ENCODE data around the gene PLCB1.
A peak's percentile ranks its signal among the peaks of the same experiment; 100 is the strongest.

Gene PLCB1

DNA sequence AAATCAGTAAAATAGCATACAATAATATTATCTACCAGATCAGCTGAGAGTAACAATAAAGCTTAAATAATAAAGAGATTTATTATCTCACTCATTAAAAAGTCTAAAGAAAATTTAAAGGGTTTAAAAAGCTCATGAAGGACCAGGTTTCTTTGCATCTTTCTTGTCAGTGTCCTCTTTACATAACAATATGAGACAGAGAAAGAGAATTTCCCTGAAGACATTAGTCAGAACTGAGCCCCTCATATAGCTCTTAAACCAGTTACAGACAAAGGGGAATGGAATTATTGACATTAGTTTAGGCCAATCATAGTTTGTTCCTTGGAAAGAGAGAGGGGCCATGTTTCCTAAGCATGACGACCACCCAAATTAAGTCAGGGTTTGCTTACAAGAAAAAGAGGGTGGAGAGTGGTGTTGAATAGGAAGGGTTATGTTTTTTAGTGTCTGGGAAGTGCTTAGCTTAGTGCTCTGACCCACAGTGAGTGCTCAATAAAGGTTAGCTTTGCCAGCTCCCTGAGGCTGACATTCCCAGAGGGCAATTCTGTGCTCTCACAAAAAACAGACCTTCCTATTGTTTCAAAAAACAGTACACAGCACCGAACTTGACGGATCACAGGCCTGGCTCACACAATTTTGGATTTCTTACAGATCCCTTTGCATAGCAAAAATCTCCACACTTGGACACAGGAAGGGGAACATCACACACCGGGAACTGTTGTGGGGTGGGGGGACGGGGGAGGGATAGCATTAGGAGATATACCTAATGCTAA lies 3.6 kb upstream of the PLCB1 start:
- no peak for FAIRE-seq

GRCh38 chr20:8129211-8129976 lies 2.7 kb upstream of the PLCB1 start:
- FAIRE-seq: no peak
- no peak for DNase-seq (ENCODE audit: low spot score)

More for the DNA sequence above, 3.6 kb upstream of the PLCB1 start:
- DNase-seq (ENCODE audit: low spot score): no peak

GRCh38 chr20:8130840-8131526 lies 1.1 kb upstream of the PLCB1 start:
- DNase-seq (ENCODE audit: low spot score): no peak
- FAIRE-seq: no peak

GRCh38 chr20:8132484-8133309 lies 631 bp downstream of the PLCB1 start:
- FAIRE-seq (no peak), DNase-seq (ENCODE audit: low spot score) (peak; percentile 26)

GRCh38 chr20:8133310-8133768 lies 1.3 kb downstream of the PLCB1 start:
- FAIRE-seq (no peak), DNase-seq (ENCODE audit: low spot score) (no peak)

- DNase-seq (ENCODE audit: low spot score): no peak
These were observed 1.9 kb downstream of the PLCB1 start for GRCh38 chr20:8133851-8134451.

GRCh38 chr20:8139899-8140298 lies 7.8 kb downstream of the PLCB1 start:
- DNase-seq (ENCODE audit: low spot score) (no peak), FAIRE-seq (no peak)

More at GRCh38 chr20:8133851-8134451, 1.9 kb downstream of the PLCB1 start:
- FAIRE-seq: no peak

DNA sequence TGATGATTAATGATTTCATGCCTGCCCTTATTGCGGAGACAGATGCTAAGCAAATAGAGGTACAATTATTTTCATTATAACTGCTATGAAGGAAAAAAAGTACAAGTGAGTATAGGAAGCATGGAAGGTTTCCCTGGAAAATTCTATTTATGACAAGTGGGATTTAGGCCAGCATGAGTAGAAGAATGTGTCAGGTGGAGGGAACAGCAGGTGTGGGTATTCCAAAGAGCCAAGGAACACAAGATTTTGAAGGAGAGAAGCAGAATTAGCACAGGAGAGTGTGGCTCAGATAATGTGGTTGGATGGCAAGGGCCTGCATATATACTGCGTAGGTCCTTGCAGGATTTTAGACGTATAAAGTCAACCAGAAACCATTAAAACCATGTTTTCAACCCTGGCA lies 11.4 kb downstream of the PLCB1 start:
- FAIRE-seq (no peak), DNase-seq (ENCODE audit: low spot score) (no peak)

DNA sequence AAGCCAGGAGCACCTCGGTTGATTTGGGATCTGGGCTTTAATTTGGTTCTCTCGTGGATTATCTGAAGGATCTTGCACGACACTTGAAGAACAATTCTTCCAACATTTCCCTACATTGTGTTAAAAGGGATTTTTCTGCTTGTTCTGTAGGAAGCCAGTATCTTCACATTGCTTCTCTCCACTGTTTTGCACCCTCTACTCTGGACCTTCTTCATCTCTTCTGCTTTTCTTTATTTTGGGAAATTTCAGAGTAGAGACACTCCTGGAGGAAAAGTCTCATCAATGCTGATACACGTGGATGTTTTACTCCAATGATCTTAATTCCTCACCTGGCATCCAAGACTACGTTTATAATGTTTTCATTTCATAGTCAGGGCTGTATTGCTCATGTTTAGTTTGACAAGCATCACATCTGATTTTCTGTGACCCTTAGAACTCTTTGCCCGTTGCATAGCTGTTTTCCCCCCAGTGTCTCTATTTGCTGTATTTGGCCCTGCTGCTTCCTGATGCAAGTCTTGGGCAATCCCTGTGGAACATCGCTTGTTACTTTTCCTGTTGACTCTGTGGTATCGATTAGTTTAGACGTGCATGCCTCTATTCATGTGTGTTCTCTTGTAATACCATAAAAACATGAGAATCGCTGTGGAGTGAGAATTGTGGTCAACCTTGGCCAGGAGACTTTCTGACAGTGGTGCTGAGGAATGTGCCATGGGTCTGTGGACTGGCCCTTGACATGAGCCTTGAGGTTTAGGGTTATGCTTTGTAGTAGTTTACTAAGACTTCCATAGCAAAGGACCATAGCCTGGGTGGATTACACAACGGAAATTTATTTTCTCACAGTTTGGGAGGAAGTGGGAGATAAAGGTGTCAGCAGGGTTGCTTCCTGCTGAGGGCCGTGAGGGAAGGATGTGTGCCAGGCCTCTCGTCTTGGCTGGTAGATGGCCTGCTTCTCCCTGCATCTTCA lies 12.5 kb downstream of the PLCB1 start:
- peak; percentile 60 for DNase-seq (ENCODE audit: low spot score)
- peak; percentile 23 for FAIRE-seq

DNA sequence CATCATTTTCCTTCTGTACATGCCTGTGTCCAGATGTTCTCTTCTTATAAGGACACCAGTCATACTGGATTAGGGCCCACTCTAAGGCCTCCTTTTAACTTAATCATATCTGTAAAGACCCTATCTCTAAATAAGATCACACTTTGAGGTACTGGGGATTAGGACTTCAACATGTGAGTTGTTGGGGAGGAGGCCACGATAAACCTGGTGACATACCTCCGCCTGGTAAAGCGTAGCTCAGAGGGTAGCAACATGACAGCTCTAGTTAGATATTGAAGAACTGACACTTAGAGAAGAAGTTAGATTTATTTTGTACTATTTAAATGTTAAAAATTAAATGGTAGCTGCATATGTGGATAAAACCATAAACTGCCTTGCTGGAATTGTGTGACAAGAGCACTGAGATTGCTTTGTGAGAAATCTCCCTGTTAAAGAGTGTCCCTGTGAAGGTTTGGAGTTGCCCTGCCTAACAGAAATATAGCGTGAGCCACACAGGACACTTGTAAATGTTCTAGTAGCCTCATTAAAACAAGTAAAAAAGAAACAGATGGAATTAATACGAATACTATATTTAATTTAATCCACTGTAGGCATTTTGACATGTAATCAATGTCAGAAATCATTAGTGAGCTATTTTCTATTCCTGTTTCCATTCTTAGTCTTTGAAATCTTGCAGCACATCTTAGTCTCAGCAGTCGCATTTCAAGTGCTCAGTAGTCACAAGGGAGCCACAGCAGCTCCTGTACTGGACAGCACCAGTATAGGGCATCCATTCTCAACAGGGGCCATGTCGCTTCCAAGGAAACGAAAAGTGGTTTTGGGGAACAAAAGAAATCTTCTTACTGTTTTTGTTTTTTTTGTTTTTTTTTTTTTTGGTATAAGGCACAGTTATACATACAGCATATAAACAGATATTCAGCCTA lies 13.4 kb downstream of the PLCB1 start:
- FAIRE-seq (no peak), DNase-seq (ENCODE audit: low spot score) (no peak)

- FAIRE-seq: no peak
- DNase-seq (ENCODE audit: low spot score): no peak
These were observed 15.4 kb downstream of the PLCB1 start for GRCh38 chr20:8147476-8147875.

DNA sequence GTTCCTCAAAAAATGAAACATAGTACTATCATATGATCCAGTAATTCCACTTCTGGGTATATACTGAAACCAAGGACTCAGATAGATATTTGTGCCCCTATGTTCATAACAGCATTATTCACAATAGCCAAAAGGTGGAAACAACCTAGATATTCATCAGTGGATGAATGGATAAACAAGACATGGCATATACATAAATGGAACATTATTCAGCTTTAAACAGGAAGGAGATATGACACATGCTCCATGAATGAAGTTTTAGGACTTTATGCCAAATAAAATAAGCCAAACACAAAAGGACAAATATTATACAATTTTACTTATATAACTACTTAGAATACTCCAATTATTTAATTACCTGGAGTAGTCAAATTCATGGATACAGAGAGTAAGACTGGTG lies 16.4 kb downstream of the PLCB1 start:
- no peak for FAIRE-seq
- no peak for DNase-seq (ENCODE audit: low spot score)

DNA sequence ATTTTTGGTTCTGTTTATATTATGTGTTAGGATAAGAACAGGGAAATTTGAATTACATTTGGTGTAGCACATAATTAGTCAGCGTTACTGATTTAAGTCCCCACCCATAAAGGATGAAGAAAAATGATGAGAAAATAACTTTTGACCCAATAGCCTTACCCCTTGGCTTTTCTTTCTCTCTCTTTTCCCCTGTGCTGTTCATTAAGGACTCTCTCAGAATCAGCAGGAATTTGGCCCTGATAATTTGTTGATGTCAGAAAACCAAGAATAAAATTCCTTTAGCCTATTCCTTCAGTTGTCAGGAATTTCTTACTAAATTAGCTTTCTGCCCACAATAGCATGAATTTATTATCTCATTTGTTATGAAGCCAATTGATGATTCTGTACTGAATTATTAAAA lies 18.5 kb downstream of the PLCB1 start:
- FAIRE-seq (no peak), DNase-seq (ENCODE audit: low spot score) (no peak)

DNA sequence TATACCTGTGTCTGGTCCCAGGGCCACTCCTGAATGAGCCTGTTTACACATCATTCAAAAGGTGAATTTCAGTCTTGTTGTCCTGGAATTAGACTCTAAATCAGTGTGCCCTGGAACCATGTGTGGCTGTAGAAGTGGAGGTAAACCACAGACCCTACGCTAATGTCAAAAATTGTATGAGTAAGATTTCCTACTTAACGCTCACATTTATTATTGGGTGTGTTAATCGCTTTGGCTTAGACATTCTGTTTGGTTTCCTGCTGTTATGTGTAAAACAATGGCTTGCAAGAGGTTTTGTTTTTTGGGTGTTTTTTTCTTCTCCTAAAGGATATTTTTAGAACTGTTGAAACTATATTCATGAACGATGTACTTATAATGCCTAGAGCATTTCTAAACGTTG lies 19.3 kb downstream of the PLCB1 start:
- no peak for FAIRE-seq

DNA sequence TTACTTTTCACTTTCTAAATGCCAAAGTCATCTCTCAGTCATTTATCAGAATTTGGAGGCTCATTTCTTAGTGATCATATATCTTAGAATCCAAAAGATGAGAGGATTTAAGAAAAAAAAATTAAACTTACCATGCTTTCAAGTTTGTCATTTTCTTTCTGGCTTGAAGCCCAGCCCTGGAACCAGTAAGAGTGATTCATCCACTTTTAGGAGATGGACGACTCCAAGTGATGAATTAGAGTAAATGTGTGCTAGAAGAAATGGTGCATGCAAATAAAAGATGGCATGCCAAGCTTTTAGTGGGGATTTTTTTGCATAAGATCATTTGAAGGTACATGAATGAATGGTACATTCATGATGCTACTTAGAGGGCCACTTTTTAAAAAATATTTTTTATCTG lies 20.1 kb downstream of the PLCB1 start:
- no peak for FAIRE-seq
- peak; percentile 30 for DNase-seq (ENCODE audit: low spot score)

More for the DNA sequence above, 19.3 kb downstream of the PLCB1 start:
- no peak for DNase-seq (ENCODE audit: low spot score)

DNA sequence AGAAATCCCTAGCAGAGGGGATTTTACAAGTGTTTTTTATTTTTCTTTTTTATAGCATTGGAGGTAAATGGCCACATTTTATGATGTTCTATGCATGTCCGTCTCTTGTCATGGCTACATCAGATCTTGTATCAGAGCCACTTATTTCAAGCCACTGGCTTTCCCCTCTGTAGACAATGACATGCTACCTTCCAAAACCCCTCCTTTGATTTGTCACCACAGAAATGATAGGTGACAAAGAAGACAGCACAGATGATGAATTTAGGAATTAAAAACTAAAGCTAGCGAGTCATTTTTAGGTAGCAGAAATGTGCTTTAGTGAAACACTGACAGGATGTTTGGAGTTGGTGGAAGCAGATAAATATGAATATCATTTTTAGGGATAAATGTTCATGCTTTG lies 20.8 kb downstream of the PLCB1 start:
- FAIRE-seq (no peak), DNase-seq (ENCODE audit: low spot score) (no peak)

DNA sequence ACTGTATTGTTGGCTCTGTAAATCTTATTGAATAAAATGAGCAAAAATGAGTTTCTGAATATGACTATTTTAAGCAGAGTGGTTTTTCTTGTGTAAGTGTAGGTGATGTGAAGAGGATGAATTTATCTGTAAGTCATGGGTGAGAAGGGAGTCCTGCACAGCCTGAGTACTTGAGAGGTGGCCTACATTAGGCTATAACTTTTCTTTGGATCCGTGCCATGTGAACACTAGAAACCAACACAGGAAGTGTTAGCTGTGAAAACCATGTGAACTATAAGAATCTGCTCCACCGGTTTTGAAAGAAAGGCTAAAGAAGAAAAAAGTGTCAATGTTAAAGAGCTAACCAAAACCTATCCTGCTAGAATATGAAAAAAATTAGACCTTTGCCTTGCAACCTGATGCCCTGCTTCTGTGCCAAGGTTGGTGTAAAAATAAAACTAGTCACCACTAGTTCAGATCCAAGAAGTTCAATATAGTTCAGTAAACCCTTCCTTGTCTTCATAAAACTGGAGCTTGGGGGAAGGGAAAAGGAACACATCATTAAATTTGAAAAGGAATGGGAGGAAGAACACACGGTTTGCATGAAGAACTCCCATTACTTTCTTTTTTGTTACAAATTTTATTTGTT lies 21.3 kb downstream of the PLCB1 start:
- FAIRE-seq: no peak
- no peak for DNase-seq (ENCODE audit: low spot score)

- DNase-seq (ENCODE audit: low spot score) (no peak), FAIRE-seq (no peak)
These were observed 22.6 kb downstream of the PLCB1 start for GRCh38 chr20:8154638-8155037.

Measured in urothelium cell line (cell line).